Adrenal gland (tissue), 12 donors: ENCODE measurements around the gene PHETA2. TPM values are rescaled to one million over a fixed set of nuclear protein-coding genes. Genes with fewer than 3 reads are reported as not detected.
A peak's percentile ranks its signal among the peaks of the same experiment; 100 is the strongest.

Source experiments
- DNase-seq, 7 donors: peaks; one replicate each; pipeline ENCODE4 v3.0.0-alpha.2; 2019 to 2020
- H3K27ac ChIP-seq, 5 donors: fragments of 200-600 bp; sonication (generic) in 4 of 5; 1 replicate in 3 of 5; 2 replicates in 2 of 5; pipeline versions ENCODE4 v1.5.1 to v1.8.0; 2016 to 2020; ENCODE audit warnings: mild to moderate bottlenecking in 1 of 5
- H3K27me3 ChIP-seq: fragments of 200-600 bp; 2 replicates; pipeline ENCODE4 v1.8.0; 2021
- H3K36me3 ChIP-seq, 2 donors: fragments of 200-600 bp; replicated peaks in 1 of 2; 1 replicate in 1 of 2; 2 replicates in 1 of 2; pipeline versions ENCODE4 v1.5.1 to v1.8.0; 2018 to 2022
- H3K4me1 ChIP-seq, 2 donors: fragments of 200-600 bp; replicated peaks in 1 of 2; 1 replicate in 1 of 2; 2 replicates in 1 of 2; pipeline versions ENCODE4 v1.5.1 to v1.8.0; 2018 to 2021
- H3K4me3 ChIP-seq, 4 donors: fragments of 200-600 bp; sonication (generic) in 3 of 4; one replicate each; pipeline ENCODE4 v1.5.1; 2016 to 2018
- H3K9me3 ChIP-seq, 3 donors: fragments of 200-600 bp; sonication (generic) in 1 of 3; replicated peaks in 1 of 3; 1 replicate in 2 of 3; 2 replicates in 1 of 3; pipeline versions ENCODE4 v1.5.1 to v1.8.0; 2016 to 2021
- POLR2A ChIP-seq, 2 donors: fragments of 450-650 bp; IDR thresholded peaks; one replicate each; pipeline ENCODE4 v1.6.1; 2017; ENCODE audit warnings: antibody characterized with exemption in 2 of 2, mild to moderate bottlenecking in 2 of 2, moderate library complexity in 1 of 2
- WGBS, 4 donors: extraction: QIAGEN DNeasy Blood & Tissue Kit in 2 of 4; methylation state at CpG; one replicate each; pipeline versions ENCODE4 v1.1.5 to v1.1.7; 2013 to 2017; 5-methylcytosine and 5-hydroxymethylcytosine counted together
- intact Hi-C, 2 donors: fragments of 100-400 bp; cut with DNase I; formaldehyde crosslinking; loops; one replicate each; pipeline versions ENCODE4 v1.14.1 to v1.15.0; 2022 to 2023
- polyA plus RNA-seq, 3 donors: library from polyadenylated mRNA; stranded (reverse); fragments of 200-250 nt in 2 of 3; fragments of 350-450 nt in 1 of 3; fragmentation: Illumina TruSeq in 1 of 3; extraction: RNeasy Lipid Tissue Mini Kit (QIAGEN cat#74804) in 1 of 3; gene quantifications; one replicate each; pipeline ENCODE4 v1.2.3, GENCODE V29; 2013 to 2014
- total RNA-seq, 9 donors: library from RNA; depleted of rRNA in 4 of 9; stranded (reverse); fragments of >200 nt in 4 of 9; fragments of 120-200 nt in 1 of 9; fragmentation: NEBNext Ultra II Directional in 1 of 9; extraction: Animal tissue kit (Norgen Biotek cat#: 25700) in 1 of 9; gene quantifications; one replicate each; pipeline versions ENCODE4 v1.1.0 to v1.2.4, GENCODE V29; 2013 to 2023
- TF ChIP-seq, protein P1 (sequence below), 6 experiments: fragments of 450-650 bp in 4 of 6; fragments of 200-600 bp in 2 of 6; sonication (generic) in 1 of 6; IDR thresholded peaks; 1 replicate in 5 of 6; 2 replicates in 1 of 6; pipeline versions ENCODE4 v1.5.1 to v1.8.0; 2016 to 2021; ENCODE audit warnings: antibody characterized with exemption in 6 of 6, mild to moderate bottlenecking in 2 of 6, moderate library complexity in 1 of 6
- donor health status: healthy with polysubstance abuse.
- donor health status: Bipolar disorder and iron deficiency.
- donor health status: DM: yes; HTN: yes; CAD: no.
- donor health status: DM: no; HTN: no; CAD: no.
- donor health status: DM: no; HTN: no; CAD: no.
- donor health status: DM: yes; HTN: yes; CAD: no.

PHETA2 gene
- total and polyA plus RNA-seq, 12 donors, result 2.5 to 14.3 (median 7.0) TPM

DNA sequence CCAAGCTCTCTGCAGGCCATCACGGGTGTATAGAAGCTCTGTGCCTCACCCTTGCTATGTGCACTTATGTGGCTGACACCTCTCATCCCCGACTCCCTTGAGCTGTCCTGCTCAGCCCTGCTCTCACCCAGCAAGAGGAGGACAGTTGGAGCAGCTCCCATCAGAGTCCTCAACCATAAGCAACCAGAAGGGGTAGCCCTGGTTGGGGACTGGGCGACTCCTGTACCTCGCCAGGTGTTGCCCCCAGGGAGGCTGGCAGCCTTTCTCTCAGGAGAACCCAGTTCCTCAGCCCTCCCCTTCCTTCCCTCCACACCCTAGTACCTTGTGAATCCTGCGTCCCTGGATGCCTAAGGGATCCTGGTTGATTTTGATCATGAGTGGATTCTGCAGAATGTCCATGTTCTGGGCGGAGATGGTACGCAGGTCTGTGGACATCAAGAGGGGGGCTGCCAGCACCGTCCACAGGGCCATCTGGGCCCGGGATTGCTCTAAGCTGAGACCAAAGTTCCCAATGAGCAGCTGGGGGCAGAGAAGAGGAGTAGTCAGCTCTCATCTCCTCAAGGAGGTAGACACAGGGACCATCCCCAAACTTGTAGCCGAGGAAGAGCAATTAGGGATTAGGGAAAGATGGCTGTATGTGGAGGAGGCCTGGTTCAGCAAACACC is 11.4 kb upstream of the PHETA2 start:
- H3K36me3 ChIP-seq, result peaks cover 0 to 56% of the 10 kb centered on the region in 2 donors
- DNase-seq, result peak in 2 of 7 donors; percentile 16 to 42
- no peaks in the 10 kb centered on the region for H3K27me3 ChIP-seq
- WGBS, 4 donors, result 94 to 99% (median 94%) methylated on average over 8 to 10 of the region's 10 CpGs
- TF ChIP-seq POLR2A (IDR thresholded peaks at IDR 0.05), result no peak
- TF ChIP-seq, protein P1, sequence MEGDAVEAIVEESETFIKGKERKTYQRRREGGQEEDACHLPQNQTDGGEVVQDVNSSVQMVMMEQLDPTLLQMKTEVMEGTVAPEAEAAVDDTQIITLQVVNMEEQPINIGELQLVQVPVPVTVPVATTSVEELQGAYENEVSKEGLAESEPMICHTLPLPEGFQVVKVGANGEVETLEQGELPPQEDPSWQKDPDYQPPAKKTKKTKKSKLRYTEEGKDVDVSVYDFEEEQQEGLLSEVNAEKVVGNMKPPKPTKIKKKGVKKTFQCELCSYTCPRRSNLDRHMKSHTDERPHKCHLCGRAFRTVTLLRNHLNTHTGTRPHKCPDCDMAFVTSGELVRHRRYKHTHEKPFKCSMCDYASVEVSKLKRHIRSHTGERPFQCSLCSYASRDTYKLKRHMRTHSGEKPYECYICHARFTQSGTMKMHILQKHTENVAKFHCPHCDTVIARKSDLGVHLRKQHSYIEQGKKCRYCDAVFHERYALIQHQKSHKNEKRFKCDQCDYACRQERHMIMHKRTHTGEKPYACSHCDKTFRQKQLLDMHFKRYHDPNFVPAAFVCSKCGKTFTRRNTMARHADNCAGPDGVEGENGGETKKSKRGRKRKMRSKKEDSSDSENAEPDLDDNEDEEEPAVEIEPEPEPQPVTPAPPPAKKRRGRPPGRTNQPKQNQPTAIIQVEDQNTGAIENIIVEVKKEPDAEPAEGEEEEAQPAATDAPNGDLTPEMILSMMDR (IDR thresholded peaks at IDR 0.05), result no peak
- intact Hi-C loops, result no loop called here
- no peaks in the 10 kb centered on the region for H3K9me3 ChIP-seq
- no peaks in the 10 kb centered on the region for H3K4me1 ChIP-seq
- H3K4me3 ChIP-seq, result no peak overlapping the region
- H3K27ac ChIP-seq, result no peak overlapping the region

DNA sequence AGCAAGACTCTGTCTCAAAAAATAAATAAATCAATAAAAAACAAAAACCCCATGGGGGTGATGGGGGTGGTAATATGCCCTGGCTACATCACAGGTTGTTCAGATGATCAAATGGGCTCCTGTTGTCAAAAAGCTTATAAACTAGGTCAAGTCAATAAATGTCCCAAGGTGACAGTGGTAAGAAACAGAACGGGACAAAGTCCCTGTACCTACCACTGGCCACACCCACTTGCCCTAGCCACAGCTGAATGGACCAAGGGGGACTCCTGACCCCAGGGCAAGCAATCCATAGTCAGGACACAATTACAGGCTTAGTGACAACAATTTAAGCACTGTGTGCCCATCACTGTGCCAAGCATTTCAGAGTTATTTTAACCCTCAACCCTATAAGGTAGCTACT is 9.4 kb upstream of the PHETA2 start:
- DNase-seq, result peak in 2 of 7 donors; percentile 13 to 24
- TF ChIP-seq, protein P1 (IDR thresholded peaks at IDR 0.05), result no peak
- TF ChIP-seq POLR2A (IDR thresholded peaks at IDR 0.05), result no peak
- Histone ChIP-seq H3K27ac (no peak overlapping the region), H3K36me3 (peaks cover 0 to 53% of the 10 kb centered on the region in 2 donors), H3K4me3 (no peak overlapping the region), H3K27me3 (no peaks in the 10 kb centered on the region), H3K9me3 (no peaks in the 10 kb centered on the region), H3K4me1 (peaks cover under 1% of the 10 kb centered on the region in 2 donors)
- intact Hi-C loops, result no loop called here
- WGBS, 4 donors, result 88 to 93% (median 91%) methylated on average over 1 of the region's 1 CpG

DNA sequence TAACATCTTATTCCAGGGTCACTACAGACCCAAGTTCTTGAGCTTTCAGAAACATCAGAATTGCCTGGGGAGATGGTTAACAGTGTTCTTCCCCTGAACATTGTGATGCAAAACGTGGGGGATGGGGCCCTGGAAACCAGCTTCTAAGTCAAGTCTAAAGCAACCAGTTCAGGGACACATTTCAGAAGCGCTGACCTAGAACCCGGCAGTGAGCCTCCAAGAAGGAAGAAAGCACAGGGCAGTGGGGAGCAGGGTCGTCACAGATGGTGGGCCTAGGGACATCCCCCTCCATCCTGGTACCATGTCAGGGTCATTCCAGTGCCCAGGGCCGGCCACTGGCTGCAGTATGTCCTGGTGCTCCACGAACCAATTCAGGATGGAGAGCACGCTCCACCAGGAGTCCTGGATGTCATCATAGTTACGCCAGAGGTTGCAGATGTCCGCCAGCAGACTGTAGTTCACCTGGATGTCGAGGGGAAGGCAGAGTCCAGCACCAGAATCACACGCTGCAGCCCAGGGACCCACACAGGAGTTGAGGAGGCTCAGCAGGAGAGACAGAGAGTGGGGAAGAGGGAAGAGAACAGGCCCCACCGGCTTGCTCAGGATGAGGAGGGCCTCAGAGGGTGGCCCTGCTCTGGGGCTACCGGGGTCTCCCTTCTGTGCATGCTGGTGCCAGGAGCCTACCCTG is 8.5 kb upstream of the PHETA2 start:
- WGBS, 4 donors, result 87 to 91% (median 88%) methylated on average over 10 to 13 of the region's 13 CpGs
- H3K27me3 ChIP-seq, result no peaks in the 10 kb centered on the region
- H3K9me3 ChIP-seq, result no peaks in the 10 kb centered on the region
- H3K36me3 ChIP-seq, result peaks cover 0 to 43% of the 10 kb centered on the region in 2 donors
- TF ChIP-seq POLR2A (IDR thresholded peaks at IDR 0.05), result no peak
- TF ChIP-seq, protein P1 (IDR thresholded peaks at IDR 0.05), result no peak
- H3K4me1 ChIP-seq, result peaks cover 6 to 7% of the 10 kb centered on the region in 2 donors
- DNase-seq, result peak in 2 of 7 donors; percentile 15 to 44
- no peak overlapping the region for H3K4me3 ChIP-seq
- H3K27ac ChIP-seq, result no peak overlapping the region
- intact Hi-C loops, result no loop called here

DNA sequence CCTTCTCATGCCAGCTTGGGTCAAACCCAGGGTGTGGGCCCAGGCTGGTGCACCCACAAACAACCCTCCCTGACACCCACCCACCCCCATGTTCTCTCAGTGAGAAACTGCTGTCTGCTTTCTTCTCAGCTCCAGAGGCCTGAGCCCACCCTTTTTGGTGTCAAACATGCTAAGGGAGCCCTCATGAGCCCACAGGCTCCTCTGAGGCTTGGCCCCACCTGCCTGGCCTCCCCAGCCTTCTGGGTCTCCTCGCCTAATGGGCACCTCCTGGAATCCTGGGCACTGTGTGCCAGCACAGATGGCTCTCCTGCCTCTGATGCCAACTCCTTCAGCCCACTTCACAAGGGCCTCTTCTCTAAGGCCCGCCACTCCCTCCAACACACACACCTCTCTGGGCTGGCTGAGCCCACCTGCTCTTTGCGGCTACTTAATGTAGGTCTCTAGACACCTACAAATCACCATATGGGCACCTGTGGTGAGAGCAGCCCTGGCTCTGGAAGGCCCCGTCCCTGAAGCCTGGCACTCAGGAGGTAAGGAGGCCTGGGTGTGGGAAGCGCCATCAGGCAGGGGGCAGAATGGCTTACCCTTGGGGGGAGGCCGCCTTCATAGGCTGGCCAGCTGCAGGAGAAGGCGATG is 7.8 kb upstream of the PHETA2 start:
- H3K9me3 ChIP-seq, result no peaks in the 10 kb centered on the region
- no peak overlapping the region for H3K4me3 ChIP-seq
- WGBS, 4 donors, result 97 to 100% (median 99%) methylated on average over 4 to 7 of the region's 7 CpGs
- peak in 2 of 7 donors; percentile 14 to 40 for DNase-seq
- H3K27me3 ChIP-seq, result no peaks in the 10 kb centered on the region
- no peak for TF ChIP-seq POLR2A (IDR thresholded peaks at IDR 0.05)
- TF ChIP-seq, protein P1 (IDR thresholded peaks at IDR 0.05), result no peak
- no peak overlapping the region for H3K27ac ChIP-seq
- peaks cover 6 to 10% of the 10 kb centered on the region in 2 donors for H3K4me1 ChIP-seq
- intact Hi-C loops, result no loop called here
- peaks cover 0 to 37% of the 10 kb centered on the region in 2 donors for H3K36me3 ChIP-seq
